DOHH2 (cell line): ENCODE data around the gene STUM.

Experiments
- H3F3A ChIP-seq: fragments of 200-600 bp; sonication (generic), shearing (Covaris generic); 2 replicates; pipeline ENCODE4 v1.6.0; 2016; ENCODE audit warnings: antibody characterized with exemption, mild to moderate bottlenecking; ENCODE audit not compliant: control insufficient read depth, insufficient read depth
- H3K27ac ChIP-seq: fragments of 200-600 bp; sonication (generic); 2 replicates; pipeline ENCODE4 v1.5.1; 2014; ENCODE audit warnings: low read depth, mild to moderate bottlenecking, low read length, moderate library complexity
- H3K27me3 ChIP-seq: fragments of 200-600 bp; sonication (generic); 2 replicates; pipeline ENCODE4 v1.6.1; 2014; ENCODE audit warnings: mild to moderate bottlenecking, low read length, mixed read lengths; ENCODE audit not compliant: control insufficient read depth
- H3K36me3 ChIP-seq: fragments of 200-600 bp; sonication (generic); 2 replicates; pipeline ENCODE4 v1.6.1; 2014; ENCODE audit warnings: mild to moderate bottlenecking, low read length, moderate library complexity, mixed read lengths; ENCODE audit not compliant: control insufficient read depth
- H3K4me1 ChIP-seq: fragments of 200-600 bp; sonication (generic); 2 replicates; pipeline ENCODE4 v1.6.1; 2014; ENCODE audit warnings: mild to moderate bottlenecking, low read length, mixed read lengths; ENCODE audit not compliant: control insufficient read depth
- H3K4me2 ChIP-seq: fragments of 200-600 bp; sonication (generic); 2 replicates; pipeline ENCODE4 v1.6.0; 2014; ENCODE audit warnings: mild to moderate bottlenecking, low read length, moderate library complexity
- H3K4me3 ChIP-seq: fragments of 200-600 bp; sonication (generic); 2 replicates; pipeline ENCODE4 v1.5.1; 2014; ENCODE audit warnings: mild to moderate bottlenecking, low read length, mixed read lengths
- H3K79me2 ChIP-seq: fragments of 200-600 bp; sonication (generic); 2 replicates; pipeline ENCODE4 v1.6.1; 2014; ENCODE audit warnings: mild to moderate bottlenecking, low read length, mixed read lengths; ENCODE audit not compliant: control insufficient read depth
- H3K9me2 ChIP-seq: fragments of 200-600 bp; sonication (generic); replicated peaks from 2 replicates; pipeline ENCODE4 v1.6.1; 2014; ENCODE audit warnings: mild to moderate bottlenecking, low read length, mixed read lengths; ENCODE audit not compliant: control insufficient read depth
- H3K9me3 ChIP-seq: fragments of 200-600 bp; sonication (generic); 2 replicates; pipeline ENCODE4 v1.6.1; 2014; ENCODE audit warnings: antibody characterized with exemption, low read length, mixed read lengths; ENCODE audit not compliant: control insufficient read depth, insufficient read depth
- H4K20me1 ChIP-seq: fragments of 200-600 bp; sonication (generic); 2 replicates; pipeline ENCODE4 v1.6.0; 2014; ENCODE audit warnings: low read depth, mild to moderate bottlenecking, antibody characterized with exemption, low read length, moderate library complexity; ENCODE audit not compliant: control insufficient read depth, insufficient read depth
- EZH2phosphoT487 ChIP-seq: fragments of 200-600 bp; sonication (generic); IDR thresholded peaks from 2 replicates; pipeline ENCODE4 v1.6.1; 2017; ENCODE audit warnings: borderline replicate concordance, mild to moderate bottlenecking, antibody characterized with exemption, low read length, moderate library complexity, mixed read lengths
- TF ChIP-seq, protein P1 (sequence below): fragments of 200-600 bp; sonication (generic); IDR thresholded peaks from one replicate; pipeline ENCODE4 v1.5.1; 2014; ENCODE audit warnings: antibody characterized with exemption, mild to moderate bottlenecking, low read depth, low read length; ENCODE audit not compliant: poor library complexity, severe bottlenecking

STUM gene

GRCh38 chr1:226627924-226628611, 79.5 kb downstream of the STUM start:
- peaks cover 15% of the 10 kb centered on the region for H3K36me3 ChIP-seq
- TF ChIP-seq, protein P1, sequence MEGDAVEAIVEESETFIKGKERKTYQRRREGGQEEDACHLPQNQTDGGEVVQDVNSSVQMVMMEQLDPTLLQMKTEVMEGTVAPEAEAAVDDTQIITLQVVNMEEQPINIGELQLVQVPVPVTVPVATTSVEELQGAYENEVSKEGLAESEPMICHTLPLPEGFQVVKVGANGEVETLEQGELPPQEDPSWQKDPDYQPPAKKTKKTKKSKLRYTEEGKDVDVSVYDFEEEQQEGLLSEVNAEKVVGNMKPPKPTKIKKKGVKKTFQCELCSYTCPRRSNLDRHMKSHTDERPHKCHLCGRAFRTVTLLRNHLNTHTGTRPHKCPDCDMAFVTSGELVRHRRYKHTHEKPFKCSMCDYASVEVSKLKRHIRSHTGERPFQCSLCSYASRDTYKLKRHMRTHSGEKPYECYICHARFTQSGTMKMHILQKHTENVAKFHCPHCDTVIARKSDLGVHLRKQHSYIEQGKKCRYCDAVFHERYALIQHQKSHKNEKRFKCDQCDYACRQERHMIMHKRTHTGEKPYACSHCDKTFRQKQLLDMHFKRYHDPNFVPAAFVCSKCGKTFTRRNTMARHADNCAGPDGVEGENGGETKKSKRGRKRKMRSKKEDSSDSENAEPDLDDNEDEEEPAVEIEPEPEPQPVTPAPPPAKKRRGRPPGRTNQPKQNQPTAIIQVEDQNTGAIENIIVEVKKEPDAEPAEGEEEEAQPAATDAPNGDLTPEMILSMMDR, result no peak
- no peak for TF ChIP-seq EZH2phosphoT487
- no peaks in the 10 kb centered on the region for H3K9me2 ChIP-seq

DNA sequence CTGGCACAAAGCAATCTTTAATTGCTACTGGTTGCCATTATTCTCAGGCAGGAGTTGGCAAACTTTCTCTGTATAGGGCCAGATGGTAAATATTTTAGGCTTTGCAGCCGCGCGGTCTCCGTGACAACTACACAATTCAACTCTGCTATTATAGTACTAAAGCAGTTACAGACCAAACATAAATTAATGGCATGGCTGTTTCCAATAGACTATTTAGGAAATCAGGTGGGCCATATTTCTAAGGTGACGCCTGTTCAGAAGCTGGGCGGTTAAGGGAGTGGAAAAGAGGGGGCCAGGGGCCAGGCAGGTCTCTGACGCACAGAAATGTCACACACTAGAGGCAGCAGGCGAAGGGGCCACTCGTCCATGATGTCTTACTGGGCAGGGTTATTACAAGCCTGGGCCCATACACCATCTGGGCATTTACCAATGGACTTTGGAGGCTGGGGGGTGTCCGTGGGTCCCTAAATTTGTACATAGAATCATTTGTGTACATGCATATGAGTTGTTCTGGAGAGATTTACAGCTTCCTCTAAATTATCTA, 80.1 kb downstream of the STUM start:
- H3K27me3 ChIP-seq, result no peaks in the 10 kb centered on the region
- H3K27ac ChIP-seq, result no peak overlapping the region
- TF ChIP-seq, protein P1, result no peak
- no peak for TF ChIP-seq EZH2phosphoT487
- no peaks in the 10 kb centered on the region for H3K9me2 ChIP-seq
- H3K9me3 ChIP-seq, result no peaks in the 10 kb centered on the region
- H3F3A ChIP-seq, result peaks cover 10% of the 10 kb centered on the region
- H3K4me2 ChIP-seq, result no peak overlapping the region
- H3K36me3 ChIP-seq, result peaks cover 21% of the 10 kb centered on the region
- no peaks in the 10 kb centered on the region for H4K20me1 ChIP-seq
- no peak overlapping the region for H3K4me3 ChIP-seq
- peaks cover 3% of the 10 kb centered on the region; the same call in 1 of the 2 replicates for H3K79me2 ChIP-seq
- peaks cover 45% of the 10 kb centered on the region for H3K4me1 ChIP-seq

More at GRCh38 chr1:226627924-226628611, 79.5 kb downstream of the STUM start:
- H3K4me2 ChIP-seq, result no peak overlapping the region
- peaks cover 4% of the 10 kb centered on the region; the same call in 1 of the 2 replicates for H3F3A ChIP-seq
- H3K79me2 ChIP-seq, result peaks cover 3% of the 10 kb centered on the region; the same call in 1 of the 2 replicates
- H4K20me1 ChIP-seq, result no peaks in the 10 kb centered on the region
- H3K27me3 ChIP-seq, result no peaks in the 10 kb centered on the region
- no peak overlapping the region for H3K4me3 ChIP-seq
- no peaks in the 10 kb centered on the region for H3K9me3 ChIP-seq
- no peak overlapping the region for H3K27ac ChIP-seq
- peaks cover 39% of the 10 kb centered on the region for H3K4me1 ChIP-seq

DNA sequence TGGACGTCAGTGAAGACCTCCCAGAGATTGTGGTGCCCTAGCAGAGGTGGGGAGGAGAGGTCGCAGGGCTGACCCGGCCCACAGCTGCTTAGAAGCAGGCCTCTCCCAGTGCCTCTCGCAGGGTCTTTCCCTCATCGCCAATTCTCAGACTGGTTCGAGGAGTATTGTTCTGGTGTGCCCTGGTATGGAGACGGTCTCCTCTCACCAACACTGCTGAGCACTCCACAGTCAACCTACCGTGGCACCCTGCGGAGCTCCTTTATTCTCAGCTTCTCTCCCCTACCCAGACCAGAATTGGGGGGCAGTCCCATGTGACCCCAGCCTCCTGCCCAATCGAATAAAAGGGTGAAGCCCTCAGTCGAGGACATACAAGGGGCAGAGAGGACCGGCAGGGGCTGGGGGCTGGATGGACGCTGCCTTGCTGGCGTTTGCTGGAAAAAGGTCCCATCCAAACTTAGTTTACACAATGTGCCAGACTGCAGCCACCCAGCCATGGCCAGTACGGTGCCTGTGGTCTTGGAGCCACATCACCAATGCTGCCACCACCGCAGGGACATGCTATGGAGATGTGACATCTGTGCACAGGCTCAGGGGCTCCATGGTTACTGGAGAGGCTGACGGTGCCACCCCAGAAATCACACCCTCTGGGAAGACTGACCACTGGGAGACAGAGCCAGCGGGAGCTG, 80.8 kb downstream of the STUM start:
- no peaks in the 10 kb centered on the region for H3K9me3 ChIP-seq
- no peaks in the 10 kb centered on the region for H4K20me1 ChIP-seq
- H3F3A ChIP-seq, result peaks cover 11% of the 10 kb centered on the region
- no peak overlapping the region for H3K27ac ChIP-seq
- no peak overlapping the region for H3K4me3 ChIP-seq
- H3K4me1 ChIP-seq, result peaks cover 51% of the 10 kb centered on the region
- H3K36me3 ChIP-seq, result peaks cover 27% of the 10 kb centered on the region
- H3K27me3 ChIP-seq, result no peaks in the 10 kb centered on the region
- peaks cover 3% of the 10 kb centered on the region; the same call in 1 of the 2 replicates for H3K79me2 ChIP-seq
- TF ChIP-seq, protein P1, result no peak
- TF ChIP-seq EZH2phosphoT487, result no peak
- no peak overlapping the region for H3K4me2 ChIP-seq
- no peaks in the 10 kb centered on the region for H3K9me2 ChIP-seq
